ENCODE data around the gene PRKCH. TPM values are rescaled to one million over a fixed set of nuclear protein-coding genes. Genes with fewer than 3 reads are reported as not detected.

Gene PRKCH
- total and polyA plus RNA-seq, 2 donors from 2014 or later, result 8.3 to 47.0 TPM

DNA sequence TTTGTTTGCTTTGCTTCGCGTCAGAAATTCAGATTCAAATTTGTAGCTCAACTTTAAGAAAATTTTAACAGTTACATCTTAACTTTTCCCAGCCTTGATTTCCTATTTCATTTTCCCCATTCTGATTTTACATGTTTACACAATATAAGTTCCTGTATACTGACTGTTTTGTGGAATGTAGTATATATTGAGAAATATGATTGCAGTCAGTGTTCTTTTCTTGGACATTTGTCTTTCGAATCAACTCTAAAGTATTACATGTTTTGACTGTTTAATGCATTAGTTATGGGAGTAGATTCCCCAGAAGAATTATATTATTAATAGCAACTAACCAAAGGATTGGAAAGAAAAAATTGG is 48.1 kb downstream of the PRKCH start:
- no peak for TF ChIP-seq CTCF (IDR thresholded peaks at IDR 0.05; ENCODE audit: borderline replicate concordance, extremely low read depth, insufficient read depth)
- H3K27me3 ChIP-seq (ENCODE audit: control insufficient read depth, insufficient read depth, low read length), result no peaks in the 10 kb centered on the region
- peaks cover 0 to 11% (median 0%) of the 10 kb centered on the region in 3 donors for H3K4me1 ChIP-seq (ENCODE audit: control insufficient read depth in 2 of 3, insufficient read depth in 2 of 3, low read depth in 1 of 3, low read length in 3 of 3)
- no peaks in the 10 kb centered on the region for H3K36me3 ChIP-seq (ENCODE audit: control insufficient read depth in 2 of 3, insufficient read depth in 3 of 3, low read length in 3 of 3)
- H3K9ac ChIP-seq (ENCODE audit: low read length in 3 of 3), result no peak overlapping the region
- intact Hi-C loops (cut with DNase I), result no loop called here
- DNase-seq (no peak), FAIRE-seq (no peak)
- H3K27ac ChIP-seq (ENCODE audit: low read depth in 2 of 2, low read length in 2 of 2), result no peak overlapping the region
- peaks cover 0 to 4% (median 0%) of the 10 kb centered on the region in 3 donors for H3K9me3 ChIP-seq (ENCODE audit: control insufficient read depth in 2 of 3, insufficient read depth in 1 of 3, low read length in 3 of 3)
- H3K4me3 ChIP-seq (ENCODE audit: low read length in 3 of 3), result no peak overlapping the region

GRCh38 chr14:61372379-61372778 is 51.0 kb downstream of the PRKCH start:
- Histone ChIP-seq H3K27me3 (ENCODE audit: control insufficient read depth, insufficient read depth, low read length) (no peaks in the 10 kb centered on the region), H3K9me3 (ENCODE audit: control insufficient read depth in 2 of 3, insufficient read depth in 1 of 3, low read length in 3 of 3) (peaks cover 0 to 14% (median 0%) of the 10 kb centered on the region in 3 donors), H3K4me1 (ENCODE audit: control insufficient read depth in 2 of 3, insufficient read depth in 2 of 3, low read depth in 1 of 3, low read length in 3 of 3) (peaks cover 0 to 9% (median 0%) of the 10 kb centered on the region in 3 donors), H3K4me3 (ENCODE audit: low read length in 3 of 3) (no peak overlapping the region), H3K27ac (ENCODE audit: low read depth in 2 of 2, low read length in 2 of 2) (no peak overlapping the region), H3K36me3 (ENCODE audit: control insufficient read depth in 2 of 3, insufficient read depth in 3 of 3, low read length in 3 of 3) (no peaks in the 10 kb centered on the region), H3K9ac (ENCODE audit: low read length in 3 of 3) (no peak overlapping the region)
- DNase-seq, result no peak
- TF ChIP-seq CTCF (IDR thresholded peaks at IDR 0.05; ENCODE audit: borderline replicate concordance, extremely low read depth, insufficient read depth), result no peak
- intact Hi-C loops (cut with DNase I), result no loop called here
- FAIRE-seq, result no peak

- Histone ChIP-seq H3K4me3 (ENCODE audit: low read length in 3 of 3) (no peak overlapping the region), H3K27me3 (ENCODE audit: control insufficient read depth, insufficient read depth, low read length) (no peaks in the 10 kb centered on the region), H3K9me3 (ENCODE audit: control insufficient read depth in 2 of 3, insufficient read depth in 1 of 3, low read length in 3 of 3) (peaks cover 0 to 14% (median 0%) of the 10 kb centered on the region in 3 donors), H3K27ac (ENCODE audit: low read depth in 2 of 2, low read length in 2 of 2) (no peak overlapping the region), H3K36me3 (ENCODE audit: control insufficient read depth in 2 of 3, insufficient read depth in 3 of 3, low read length in 3 of 3) (no peaks in the 10 kb centered on the region), H3K4me1 (ENCODE audit: control insufficient read depth in 2 of 3, insufficient read depth in 2 of 3, low read depth in 1 of 3, low read length in 3 of 3) (peaks cover 0 to 9% (median 0%) of the 10 kb centered on the region in 3 donors), H3K9ac (ENCODE audit: low read length in 3 of 3) (no peak overlapping the region)
- DNase-seq, result no peak
- intact Hi-C loops (cut with DNase I), result no loop called here
- FAIRE-seq, result no peak
- TF ChIP-seq CTCF (IDR thresholded peaks at IDR 0.05; ENCODE audit: borderline replicate concordance, extremely low read depth, insufficient read depth), result no peak
Measured at GRCh38 chr14:61372842-61373555, 51.6 kb downstream of the PRKCH start.

Data from kidney (tissue), 14 donors.